ENCODE data around the gene IQGAP2. TPM values are rescaled to one million over a fixed set of nuclear protein-coding genes. Genes with fewer than 3 reads are reported as not detected.

The IQGAP2 gene
- total and polyA plus RNA-seq, 2 of the 8 experiments (the other 6 are each of a cell fraction or from before 2014, with no cell fraction given): 19.7 to 66.0 TPM

DNA sequence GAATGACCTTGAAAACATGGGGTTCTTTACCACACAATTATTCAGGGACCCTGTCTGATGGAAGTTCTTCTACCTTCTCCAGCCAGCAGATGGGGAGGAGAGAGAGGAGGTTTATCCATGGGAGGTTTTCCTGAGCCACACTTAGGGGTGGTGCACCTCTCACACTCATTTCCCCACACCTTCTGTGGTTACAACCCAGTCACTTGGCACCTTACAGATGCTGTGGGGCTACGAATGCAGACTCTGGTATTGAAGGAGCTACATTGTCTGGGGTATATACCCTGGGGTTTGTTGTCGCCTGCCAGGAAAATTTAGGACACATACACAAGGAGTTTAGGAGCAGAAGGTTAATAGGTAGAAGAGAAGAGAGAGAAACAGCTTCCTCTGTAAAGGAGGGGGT lies 152.6 kb downstream of the IQGAP2 start (continued):
- TF ChIP-seq EGR1 (IDR thresholded peaks at IDR 0.05; ENCODE audit: borderline replicate concordance, low read depth, low read length) (no peak), BRCA1 (IDR thresholded peaks at IDR 0.05; ENCODE audit: low read depth, low read length) (no peak), GABPA (IDR thresholded peaks at IDR 0.05; ENCODE audit: borderline replicate concordance, insufficient read depth, low read length) (no peak), JUND (IDR thresholded peaks at IDR 0.05; ENCODE audit: low read length) (no peak), EP300 (IDR thresholded peaks at IDR 0.05; ENCODE audit: borderline replicate concordance in 1 of 2, low read depth in 2 of 2, low read length in 2 of 2) (no peak)

Measured in H1 (cell line).